Ectodermal cell (in vitro differentiated cells): ENCODE results near the gene KCTD8.
"Not testable (repeated sequence)": the region's sequence is repeated elsewhere in the genome, so short reads cannot be mapped to it uniquely, and the experiment has no call there.

ENCODE experiments used
- H3K27ac ChIP-seq: 2 replicates; pipeline ENCODE4 v1.7.0; 2013; ENCODE audit warnings: mild to moderate bottlenecking, low read depth, low read length; ENCODE audit not compliant: insufficient read depth, poor library complexity, severe bottlenecking
- H3K27me3 ChIP-seq: 2 replicates; pipeline ENCODE4 v1.7.0; 2013; ENCODE audit warnings: mild to moderate bottlenecking, low read length; ENCODE audit not compliant: insufficient read depth, control insufficient read depth, poor library complexity, severe bottlenecking
- H3K36me3 ChIP-seq: one replicate; pipeline ENCODE4 v1.7.0; 2013; ENCODE audit warnings: low read length; ENCODE audit not compliant: control insufficient read depth, insufficient read depth
- H3K4me1 ChIP-seq: one replicate; pipeline ENCODE4 v1.7.0; 2013; ENCODE audit warnings: low read length; ENCODE audit not compliant: control insufficient read depth, insufficient read depth
- H3K4me3 ChIP-seq: 2 replicates; pipeline ENCODE4 v1.7.0; 2013; ENCODE audit warnings: low read depth, low read length, control low read depth; ENCODE audit not compliant: insufficient read depth
- H3K9me3 ChIP-seq: 2 replicates; pipeline ENCODE4 v1.7.0; 2013; ENCODE audit warnings: mild to moderate bottlenecking, low read length, moderate library complexity; ENCODE audit not compliant: control insufficient read depth
- WGBS, 2 experiments: methylation state at CpG; one replicate each; pipeline ENCODE4 v1.1.7; 2013; ENCODE audit warnings: missing lambda C conversion rate in 2 of 2; 5-methylcytosine and 5-hydroxymethylcytosine counted together

Gene KCTD8

DNA sequence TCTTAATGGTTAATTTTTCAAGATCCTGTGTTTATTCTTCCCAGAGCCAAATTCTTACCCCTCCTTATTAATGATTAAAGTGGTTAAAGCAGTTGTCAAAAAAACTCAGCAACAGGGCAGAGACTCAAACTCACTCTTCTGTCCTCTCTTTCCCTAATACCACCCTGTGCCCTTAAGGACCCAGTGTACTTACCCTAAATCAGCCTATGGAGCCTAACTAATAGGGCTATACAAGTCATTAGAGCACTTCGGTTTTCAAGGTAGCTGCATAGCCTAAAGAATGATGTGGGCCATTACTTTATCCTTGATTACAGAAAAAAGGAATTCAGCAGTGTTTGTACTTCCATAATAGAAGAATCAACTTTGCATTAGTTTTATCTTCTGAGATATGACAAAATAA is 216.3 kb downstream of the KCTD8 start:
- 71 to 78% methylated on average over 1 of the region's 1 CpG for WGBS, 2 experiments
- Histone ChIP-seq H3K4me1 (no peaks in the 10 kb centered on the region), H3K36me3 (no peaks in the 10 kb centered on the region), H3K9me3 (no peaks in the 10 kb centered on the region), H3K27me3 (no peaks in the 10 kb centered on the region), H3K27ac (no peak overlapping the region), H3K4me3 (no peak overlapping the region)

DNA sequence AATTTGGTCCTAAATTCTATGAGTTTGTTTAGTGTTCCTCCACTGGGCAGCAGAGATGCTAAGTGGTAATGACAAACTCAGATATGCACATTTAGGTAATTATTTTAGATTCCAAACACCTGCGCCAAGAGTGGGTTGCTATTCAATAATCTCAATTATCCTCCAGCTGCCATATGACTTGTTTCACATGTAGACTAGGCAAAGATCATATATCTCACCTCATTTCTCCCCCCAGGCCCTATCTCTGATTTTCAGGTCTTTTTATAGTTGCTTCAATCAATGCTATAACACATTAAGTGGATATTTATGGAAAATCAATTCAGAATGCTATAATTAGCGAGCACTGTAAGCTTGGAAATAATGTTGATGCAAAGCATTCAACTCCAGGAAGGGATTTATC is 217.6 kb downstream of the KCTD8 start:
- Histone ChIP-seq H3K27ac (no peak overlapping the region), H3K4me3 (no peak overlapping the region), H3K36me3 (no peaks in the 10 kb centered on the region), H3K4me1 (no peaks in the 10 kb centered on the region), H3K9me3 (no peaks in the 10 kb centered on the region), H3K27me3 (no peaks in the 10 kb centered on the region)
- WGBS, 2 experiments: 97 to 100% methylated on average over 1 of the region's 2 CpGs

DNA sequence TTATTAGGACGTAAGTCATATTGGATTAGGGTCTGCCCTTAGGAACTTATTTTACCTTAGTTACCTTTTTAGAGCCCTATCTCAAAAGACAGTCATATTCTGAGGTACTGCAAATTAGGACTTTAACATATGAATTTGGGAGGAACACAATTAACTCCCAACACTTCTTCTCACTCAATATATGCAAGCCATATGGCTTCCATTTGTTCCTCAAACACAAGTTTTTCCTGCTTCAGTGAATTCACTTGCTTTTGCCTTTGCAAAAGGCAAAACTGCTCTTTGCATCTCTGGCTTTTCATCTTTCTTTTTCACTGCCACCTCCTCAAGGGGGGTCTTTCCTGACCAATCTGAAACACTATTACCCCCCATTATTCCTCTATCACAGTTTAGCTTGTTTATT is 220.3 kb downstream of the KCTD8 start:
- no peak overlapping the region for H3K27ac ChIP-seq
- H3K9me3 ChIP-seq: no peaks in the 10 kb centered on the region
- no peak overlapping the region for H3K4me3 ChIP-seq
- whole genome bisulfite sequencing, 2 experiments: 73 to 89% methylated on average over 1 of the region's 1 CpG
- no peaks in the 10 kb centered on the region for H3K36me3 ChIP-seq
- no peaks in the 10 kb centered on the region for H3K4me1 ChIP-seq
- no peaks in the 10 kb centered on the region for H3K27me3 ChIP-seq

DNA sequence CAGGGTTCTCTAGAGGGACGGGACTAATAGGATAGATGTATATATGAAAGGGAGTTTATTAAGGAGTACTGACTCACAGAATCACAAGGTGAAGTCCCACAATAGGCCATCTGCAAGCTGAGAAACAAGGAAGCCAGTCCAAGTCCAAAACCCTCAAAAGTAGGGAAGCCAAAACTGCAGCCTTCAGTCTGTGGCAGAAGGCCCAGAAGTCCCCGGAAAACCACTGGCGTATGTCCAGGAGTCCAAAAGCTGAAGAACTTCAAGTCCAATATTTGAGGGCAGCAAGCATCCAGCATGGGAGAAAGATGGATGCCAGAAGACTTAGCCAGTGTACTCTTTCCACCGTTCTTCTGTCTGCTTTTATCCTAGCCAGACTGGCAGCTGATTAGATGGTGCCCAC is 227.2 kb downstream of the KCTD8 start:
- Histone ChIP-seq H3K4me3 (no peak overlapping the region), H3K9me3 (no peaks in the 10 kb centered on the region), H3K27ac (no peak overlapping the region), H3K36me3 (no peaks in the 10 kb centered on the region), H3K27me3 (no peaks in the 10 kb centered on the region), H3K4me1 (no peaks in the 10 kb centered on the region)
- WGBS, 2 experiments: 90 to 92% methylated on average over 4 of the region's 4 CpGs

DNA sequence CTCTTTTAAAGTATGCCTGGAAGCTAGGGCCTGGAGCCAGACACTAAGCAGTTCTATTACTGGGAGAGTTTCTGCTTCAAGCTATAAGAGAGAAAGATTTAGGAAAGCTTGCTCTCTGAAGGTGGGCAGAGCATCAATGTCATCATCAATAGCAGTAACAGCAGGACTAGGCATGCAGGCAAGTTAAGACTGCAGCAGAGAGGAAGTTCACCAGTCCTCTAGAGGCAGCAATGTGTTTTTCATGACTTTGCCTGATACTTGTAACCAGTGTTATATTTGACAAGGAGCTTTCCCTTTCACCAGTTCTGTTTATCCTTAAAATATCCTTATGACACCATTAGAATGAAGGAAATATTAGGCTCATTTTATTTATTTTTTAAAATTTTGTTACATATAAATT is 237.9 kb downstream of the KCTD8 start:
- H3K27me3 ChIP-seq: no peaks in the 10 kb centered on the region
- no peak overlapping the region for H3K27ac ChIP-seq
- H3K4me3 ChIP-seq: no peak overlapping the region
- no peaks in the 10 kb centered on the region for H3K9me3 ChIP-seq
- H3K4me1 ChIP-seq: no peaks in the 10 kb centered on the region
- H3K36me3 ChIP-seq: no peaks in the 10 kb centered on the region

DNA sequence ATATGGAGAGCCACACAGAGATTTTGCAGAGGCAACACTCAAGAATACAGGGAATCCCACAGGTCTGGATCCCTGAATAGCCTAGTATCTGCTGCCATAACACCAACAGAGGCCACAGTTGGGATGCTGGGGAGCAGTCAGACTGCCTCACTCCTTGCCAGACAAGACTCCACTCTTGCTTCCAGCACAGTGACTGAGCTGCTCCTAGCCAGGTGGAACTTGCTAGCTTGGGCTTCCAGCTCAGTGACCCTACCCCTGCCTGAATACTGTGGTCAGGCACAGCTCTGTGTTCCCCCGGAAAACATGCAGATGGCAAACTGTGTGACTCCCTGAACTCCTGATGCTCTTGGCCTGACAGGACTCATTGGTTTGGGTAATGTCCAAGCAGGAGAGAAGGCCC is 251.8 kb downstream of the KCTD8 start:
- Histone ChIP-seq H3K27me3 (no peaks in the 10 kb centered on the region), H3K4me3 (no peak overlapping the region), H3K27ac (no peak overlapping the region), H3K4me1 (no peaks in the 10 kb centered on the region), H3K9me3 (no peaks in the 10 kb centered on the region), H3K36me3 (no peaks in the 10 kb centered on the region)
- WGBS, 2 experiments: 94% methylated on average over 1 of the region's 1 CpG

DNA sequence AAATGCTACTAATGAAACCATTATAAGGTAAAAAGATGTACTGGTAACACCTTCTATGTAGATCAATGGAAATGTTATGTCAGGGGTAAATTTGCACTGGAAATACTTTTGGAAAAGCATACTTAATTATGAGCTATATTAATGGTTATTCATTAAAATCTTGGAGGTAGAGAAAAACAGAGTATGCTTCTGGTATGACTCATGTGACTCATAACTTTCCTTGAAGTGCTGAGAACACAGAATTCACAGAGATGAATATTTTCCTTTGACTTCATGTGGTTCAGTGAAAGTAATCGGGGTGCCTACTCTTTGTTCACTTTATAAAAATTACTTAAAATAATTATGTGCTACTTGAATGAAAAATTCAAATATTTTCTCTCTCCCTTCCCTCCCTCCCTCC is 254.2 kb downstream of the KCTD8 start:
- H3K27ac ChIP-seq: no peak overlapping the region
- WGBS, 2 experiments: no CpG with 5 or more reads among the region's 1 CpG
- H3K4me1 ChIP-seq: no peaks in the 10 kb centered on the region
- H3K4me3 ChIP-seq: no peak overlapping the region
- no peaks in the 10 kb centered on the region for H3K9me3 ChIP-seq
- no peaks in the 10 kb centered on the region for H3K36me3 ChIP-seq
- no peaks in the 10 kb centered on the region for H3K27me3 ChIP-seq

DNA sequence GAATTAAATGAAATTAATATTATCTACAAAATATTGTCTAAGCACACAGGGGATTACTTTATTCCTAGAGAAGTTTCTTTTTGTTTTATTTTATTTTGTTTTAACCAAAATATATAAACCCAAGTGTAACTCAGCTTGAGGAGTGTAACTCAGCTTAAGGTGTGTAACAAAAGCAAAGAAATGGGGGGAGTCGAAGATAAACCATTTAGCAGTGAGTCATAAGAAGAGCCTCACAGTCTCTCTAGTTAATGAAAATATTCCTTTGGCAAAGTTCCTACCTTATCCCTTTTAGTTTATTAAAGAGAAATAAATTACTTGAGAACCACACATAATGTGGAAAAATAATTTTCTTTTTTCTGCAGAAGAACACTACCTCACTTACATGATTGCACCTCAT is 261.8 kb downstream of the KCTD8 start:
- no peaks in the 10 kb centered on the region for H3K27me3 ChIP-seq
- no peaks in the 10 kb centered on the region for H3K9me3 ChIP-seq
- no peak overlapping the region for H3K27ac ChIP-seq
- H3K36me3 ChIP-seq: no peaks in the 10 kb centered on the region
- no peak overlapping the region for H3K4me3 ChIP-seq
- 100% methylated on average over 1 of the region's 1 CpG for WGBS, 2 experiments
- no peaks in the 10 kb centered on the region for H3K4me1 ChIP-seq

DNA sequence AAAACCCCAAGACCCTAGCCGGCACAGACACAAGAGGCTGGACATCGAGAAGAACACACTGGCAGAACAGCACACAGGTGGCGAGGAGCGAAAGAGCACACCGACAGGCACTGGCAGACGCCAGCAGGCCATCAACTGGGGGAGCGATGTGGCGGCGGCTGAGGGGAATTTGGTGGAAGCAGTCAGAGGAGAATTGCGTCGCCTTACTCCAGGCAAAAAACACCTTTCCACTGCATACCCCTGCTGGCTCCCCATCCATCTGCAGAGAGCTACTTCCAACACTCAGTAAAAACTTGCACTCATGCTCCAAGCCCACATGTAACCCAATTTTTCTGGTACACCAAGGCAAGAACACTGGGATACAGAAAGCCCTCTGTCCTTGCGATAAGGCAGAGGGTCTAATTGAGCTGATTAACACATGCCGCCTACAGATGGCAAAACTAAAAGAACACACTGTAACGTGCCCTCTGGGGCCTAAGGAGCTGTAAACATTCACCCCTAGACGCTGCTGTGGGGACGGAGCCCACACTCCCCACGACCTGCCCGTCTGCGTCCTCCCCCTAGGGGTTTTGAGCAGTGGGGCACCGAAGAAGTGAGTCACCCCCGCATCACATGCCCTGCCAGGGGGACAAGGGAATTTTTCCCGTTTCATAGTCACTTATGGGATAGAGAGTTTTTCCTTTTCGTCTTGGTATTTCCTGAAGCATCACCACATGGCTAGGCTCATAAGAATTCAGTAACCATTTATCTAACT is 262.3 kb downstream of the KCTD8 start:
- H3K9me3 ChIP-seq: no peaks in the 10 kb centered on the region
- H3K36me3 ChIP-seq: no peaks in the 10 kb centered on the region
- 88 to 90% methylated on average over 21 to 22 of the region's 23 CpGs for WGBS, 2 experiments
- no peaks in the 10 kb centered on the region for H3K27me3 ChIP-seq
- no peak overlapping the region for H3K27ac ChIP-seq
- no peaks in the 10 kb centered on the region for H3K4me1 ChIP-seq
- H3K4me3 ChIP-seq: no peak overlapping the region

DNA sequence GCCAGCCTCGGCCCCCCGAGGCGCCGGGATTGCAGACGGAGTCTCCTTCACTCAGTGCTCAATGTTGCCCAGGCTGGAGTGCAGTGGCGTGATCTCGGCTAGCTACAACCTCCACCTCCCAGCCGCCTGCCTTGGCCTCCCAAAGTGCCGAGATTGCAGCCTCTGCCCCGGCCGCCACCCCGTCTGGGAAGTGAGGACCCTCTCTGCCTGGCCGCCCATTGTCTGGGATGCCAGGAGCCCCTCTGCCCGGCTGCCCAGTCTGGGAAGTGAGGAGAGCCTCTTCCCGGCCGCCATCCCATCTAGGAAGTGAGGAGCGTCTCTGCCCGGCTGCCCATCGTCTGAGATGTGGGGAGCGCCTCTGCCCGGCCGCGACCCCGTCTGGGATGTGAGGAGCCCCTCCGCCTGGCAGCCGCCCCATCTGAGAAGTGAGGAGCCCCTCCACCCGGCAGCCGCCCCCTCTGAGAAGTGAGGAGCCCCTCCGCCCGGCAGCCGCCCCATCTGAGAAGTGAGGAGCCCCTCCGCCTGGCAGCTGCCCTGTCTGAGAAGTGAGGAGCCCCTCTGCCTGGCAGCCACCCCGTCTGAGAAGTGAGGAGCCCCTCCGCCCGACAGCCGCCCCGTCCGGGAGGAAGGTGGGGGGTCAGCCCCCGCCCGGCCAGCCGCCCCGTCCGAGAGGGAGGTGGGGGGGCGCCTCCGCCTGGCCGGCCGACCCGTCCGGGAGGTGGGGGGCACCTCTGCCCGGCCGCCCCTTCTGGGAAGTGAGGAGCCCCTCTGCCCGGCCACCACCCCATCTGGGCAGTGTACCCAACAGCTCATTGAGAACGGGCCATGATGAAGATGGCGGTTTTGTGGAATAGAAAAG is 266.9 kb downstream of the KCTD8 start:
- WGBS, 2 experiments: 96% methylated on average over 54 of the region's 54 CpGs
- not testable (repeated sequence) for H3K36me3 ChIP-seq, H3K27ac ChIP-seq, H3K4me1 ChIP-seq, H3K4me3 ChIP-seq, H3K9me3 ChIP-seq, H3K27me3 ChIP-seq
